SHP77 treated with DMSO at 0.1 percent for 48 hours (cell line): ENCODE results near the gene NEUROD2.

Experiments used
- DNase-seq: peaks from one replicate; lab custom pipeline; 2025; lab: John Stamatoyannopoulos, UW

NEUROD2 gene

GRCh38 chr17:39634384-39634871 lies 26.7 kb upstream of the NEUROD2 start:
- peak; percentile 44 for DNase-seq

DNA sequence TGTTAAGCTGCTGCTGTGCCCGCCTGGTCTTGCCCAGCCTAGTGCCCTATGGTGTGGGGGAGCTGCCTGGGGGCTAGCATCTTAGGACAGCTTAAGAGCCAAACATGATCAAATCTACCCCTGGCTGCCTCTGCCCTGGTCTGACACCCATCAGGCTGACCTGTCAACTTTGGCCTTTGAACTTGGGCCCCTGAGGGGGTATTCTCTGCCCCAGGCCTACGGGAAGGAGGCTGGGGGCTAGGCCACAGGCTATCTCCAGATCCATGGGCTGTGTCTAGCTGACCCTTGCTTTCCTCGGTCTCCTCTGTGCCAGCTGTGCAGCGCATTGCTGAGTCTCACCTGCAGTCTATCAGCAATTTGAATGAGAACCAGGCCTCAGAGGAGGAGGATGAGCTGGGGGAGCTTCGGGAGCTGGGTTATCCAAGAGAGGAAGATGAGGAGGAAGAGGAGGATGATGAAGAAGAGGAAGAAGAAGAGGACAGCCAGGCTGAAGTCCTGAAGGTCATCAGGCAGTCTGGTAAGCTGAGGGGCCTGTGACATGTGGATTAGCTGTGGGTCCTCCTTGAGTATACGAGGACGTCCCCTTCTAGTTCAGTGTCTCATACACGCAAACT lies 26.0 kb upstream of the NEUROD2 start:
- DNase-seq = no peak

GRCh38 chr17:39632153-39632941 lies 24.6 kb upstream of the NEUROD2 start:
- DNase-seq = no peak

DNA sequence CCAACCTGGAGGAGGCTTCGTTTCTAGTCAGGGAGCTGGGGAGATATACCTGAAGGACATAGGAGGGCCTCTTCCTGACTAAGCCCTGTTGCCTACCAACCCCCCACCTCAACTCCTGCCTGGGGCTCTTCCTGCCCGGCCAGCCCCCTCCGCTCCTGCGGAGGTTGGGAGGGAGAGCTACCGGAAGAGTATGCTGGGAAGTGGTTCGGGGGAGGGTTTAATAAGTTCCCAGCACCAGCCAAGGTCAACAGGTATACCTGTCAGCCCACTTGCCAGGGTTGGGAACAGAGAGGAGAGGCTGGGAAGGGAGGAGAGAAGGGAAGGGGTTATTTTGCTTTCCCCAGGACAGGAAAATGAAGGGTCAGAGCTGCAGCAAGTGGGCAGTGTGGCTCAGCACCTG lies 23.7 kb upstream of the NEUROD2 start:
- no peak for DNase-seq

- DNase-seq = no peak
Observed at GRCh38 chr17:39629898-39630297, 22.2 kb upstream of the NEUROD2 start.

DNA sequence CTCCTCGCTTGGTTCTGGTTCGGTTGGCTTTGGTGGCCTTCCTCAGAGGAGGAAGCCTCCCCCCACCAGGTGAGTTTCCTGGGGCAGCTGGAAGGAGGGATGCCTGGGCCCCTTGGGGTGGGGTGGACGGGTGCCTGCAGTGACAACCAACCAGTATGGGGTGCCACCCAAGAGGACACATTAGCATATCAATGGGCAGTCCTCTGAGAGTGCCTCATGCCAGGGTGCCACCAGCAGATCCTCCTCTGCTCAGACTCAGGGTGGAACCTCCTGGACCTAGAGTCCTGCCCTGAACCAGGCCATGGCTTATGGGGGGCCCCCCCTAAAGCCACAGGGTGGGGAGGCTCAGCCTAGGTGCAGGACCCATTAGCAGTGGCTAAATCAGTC lies 21.8 kb upstream of the NEUROD2 start:
- DNase-seq = no peak

- no peak for DNase-seq
Observed at GRCh38 chr17:39628655-39629493, 21.2 kb upstream of the NEUROD2 start.

GRCh38 chr17:39627712-39628516 lies 20.2 kb upstream of the NEUROD2 start:
- DNase-seq = no peak

DNA sequence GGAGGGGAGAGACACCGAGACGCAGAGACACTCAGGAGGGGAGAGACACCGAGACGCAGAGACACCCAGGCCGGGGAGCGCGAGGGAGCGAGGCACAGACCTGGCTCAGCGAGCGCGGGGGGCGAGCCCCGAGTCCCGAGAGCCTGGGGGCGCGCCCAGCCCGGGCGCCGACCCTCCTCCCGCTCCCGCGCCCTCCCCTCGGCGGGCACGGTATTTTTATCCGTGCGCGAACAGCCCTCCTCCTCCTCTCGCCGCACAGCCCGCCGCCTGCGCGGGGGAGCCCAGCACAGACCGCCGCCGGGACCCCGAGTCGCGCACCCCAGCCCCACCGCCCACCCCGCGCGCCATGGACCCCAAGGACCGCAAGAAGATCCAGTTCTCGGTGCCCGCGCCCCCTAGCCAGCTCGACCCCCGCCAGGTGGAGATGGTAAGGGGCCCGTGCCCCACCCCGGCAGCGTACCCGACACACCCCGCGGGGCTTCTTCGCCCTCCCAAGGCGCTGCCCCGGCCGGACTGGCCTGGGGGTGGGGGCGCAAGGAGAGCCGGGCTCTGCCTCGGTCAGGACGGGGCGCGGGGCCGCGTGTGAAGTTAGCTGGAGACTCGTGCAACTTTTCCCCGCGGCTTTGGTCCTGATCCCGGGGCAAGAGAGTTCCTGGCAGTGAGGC lies 19.5 kb upstream of the NEUROD2 start:
- no peak for DNase-seq

GRCh38 chr17:39626171-39627046 lies 18.7 kb upstream of the NEUROD2 start, which contains the start of gene PPP1R1B:
TSS of gene PPP1R1B (plus strand) at chr17:39626952. CDS start at chr17:39627393, 441 bp downstream.
- DNase-seq = no peak

DNA sequence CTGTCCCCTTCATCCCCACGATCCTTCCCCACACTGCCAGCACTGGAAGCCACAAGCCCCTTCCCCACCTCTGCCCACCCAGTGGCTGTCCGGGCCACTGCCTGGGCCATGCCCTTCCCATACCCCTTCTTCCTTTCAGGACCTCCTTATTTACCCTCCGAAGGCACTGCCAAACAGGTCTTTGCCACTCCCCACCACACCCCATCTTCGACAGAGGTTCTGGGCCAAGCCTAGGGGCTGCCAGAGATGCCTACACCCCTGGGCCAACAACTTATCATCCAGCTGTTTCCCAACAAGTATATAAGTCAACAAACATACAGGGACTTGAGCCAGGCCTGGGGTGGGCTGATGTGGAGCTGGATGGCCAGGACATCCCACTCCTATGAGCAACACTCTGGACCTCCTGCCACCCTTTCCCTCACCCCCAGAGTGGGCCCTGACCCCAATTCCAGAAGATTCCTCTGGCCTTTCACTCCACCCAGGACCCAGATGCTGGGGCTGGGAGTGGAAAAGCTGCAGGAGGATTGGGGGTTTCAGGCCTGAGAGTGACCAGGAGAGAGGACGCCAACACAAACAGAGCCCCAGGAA lies 17.6 kb upstream of the NEUROD2 start:
- DNase-seq = no peak

GRCh38 chr17:39624313-39624712 lies 16.6 kb upstream of the NEUROD2 start:
- no peak for DNase-seq

DNA sequence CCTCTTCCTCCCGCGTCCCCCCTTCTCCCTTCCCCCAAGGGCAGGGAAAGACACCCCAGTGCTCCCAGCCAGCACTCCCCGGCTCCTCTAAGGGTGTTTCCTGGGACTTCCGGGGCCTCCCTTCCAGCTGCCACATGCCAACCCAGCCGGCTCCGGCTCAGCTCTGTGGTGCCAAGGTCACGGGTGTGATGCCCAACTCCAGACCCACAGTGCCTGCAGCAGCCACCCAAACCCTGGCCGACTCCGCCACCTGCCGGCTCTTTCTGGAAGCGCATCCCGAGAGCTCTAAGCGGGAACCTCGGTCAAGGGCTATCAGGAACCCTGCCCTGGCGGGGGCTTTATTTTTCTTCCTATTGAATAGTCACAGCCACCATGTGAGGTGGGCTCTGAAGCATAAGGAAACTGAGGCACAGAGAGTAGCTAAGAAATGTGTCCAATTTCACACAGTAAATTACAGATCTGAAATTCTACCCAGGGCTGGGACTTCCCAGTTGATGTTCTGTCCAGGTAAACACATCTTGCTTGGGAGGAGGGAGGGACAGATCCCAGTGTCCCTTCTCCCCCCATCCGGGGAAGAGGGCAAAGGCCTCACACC lies 15.7 kb upstream of the NEUROD2 start:
- peak; percentile 43 for DNase-seq

- peak; percentile 61 for DNase-seq
Observed at GRCh38 chr17:39622380-39623006, 14.8 kb upstream of the NEUROD2 start.

DNA sequence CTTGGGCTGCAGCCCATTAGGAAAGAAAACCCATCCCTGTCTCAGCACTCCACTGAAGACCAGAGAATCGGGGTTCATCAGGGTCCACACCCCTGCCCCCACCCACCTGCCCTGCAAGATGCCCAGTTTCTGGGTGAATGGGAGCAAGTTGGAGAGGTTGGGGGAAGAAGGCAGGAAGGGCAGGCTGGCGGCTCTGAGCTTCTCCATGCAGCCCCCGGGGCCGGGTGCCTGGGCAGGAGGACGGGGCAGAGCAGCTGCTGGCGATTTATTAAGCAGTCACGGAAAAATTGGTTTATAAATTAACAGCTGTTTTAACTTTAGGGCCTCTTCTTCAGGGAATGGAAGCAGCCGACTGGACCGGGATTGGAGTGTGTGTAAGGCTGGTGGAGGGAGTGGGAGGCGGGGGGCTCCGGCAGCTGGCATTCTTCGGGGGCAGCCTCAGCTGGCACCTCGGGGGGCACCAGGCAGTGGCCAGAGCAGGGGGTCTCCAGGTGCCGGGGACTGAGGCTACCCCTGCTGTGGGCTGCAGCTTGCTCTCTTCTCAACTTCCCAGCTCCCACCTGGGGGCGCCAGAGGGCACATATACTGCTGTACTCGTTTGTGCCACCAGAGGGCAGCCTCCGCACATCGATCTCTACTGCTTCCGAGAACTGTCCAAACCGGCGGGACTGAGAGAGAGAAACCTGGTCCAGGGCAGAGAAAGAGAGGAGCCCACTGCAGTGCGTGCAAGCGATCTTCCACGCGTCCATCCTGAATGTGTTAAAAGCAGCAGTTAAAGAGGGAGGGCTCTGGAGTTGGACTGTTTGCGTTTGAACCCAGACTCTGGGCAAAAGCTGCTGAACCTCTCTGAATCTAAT lies 14.0 kb upstream of the NEUROD2 start:
- DNase-seq = peak; percentile 84

DNA sequence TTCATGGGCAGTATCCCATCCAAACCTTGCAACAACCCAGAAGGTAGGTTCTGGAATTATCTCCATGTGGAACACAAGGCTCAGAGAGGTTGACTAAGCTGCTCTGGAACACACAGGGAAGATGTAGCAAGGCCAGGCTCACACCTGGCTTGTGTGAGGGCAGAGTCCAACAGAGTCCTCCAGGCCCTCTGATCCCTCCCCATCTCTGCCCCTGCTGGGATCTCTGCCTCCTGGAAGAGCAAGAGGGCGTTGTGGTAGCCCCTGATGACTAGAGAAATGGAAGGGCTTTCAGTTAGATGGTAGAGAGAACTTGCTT lies 12.0 kb upstream of the NEUROD2 start:
- no peak for DNase-seq

- no peak for DNase-seq
Observed at GRCh38 chr17:39618956-39619785, 11.5 kb upstream of the NEUROD2 start.
